GM12878 (cell line): ENCODE results near the gene DDR2. TPM values are rescaled to one million over a fixed set of nuclear protein-coding genes. Genes with fewer than 3 reads are reported as not detected.
A peak's percentile ranks its signal among the peaks of the same experiment; 100 is the strongest.

Experiments
- ATAC-seq: fragments of 200-7000 bp; cut with Tn5 transposase; 3 replicates; pipeline ENCODE4 v1.9.1; 2020; ENCODE audit warnings: mild to moderate bottlenecking, moderate library complexity
- BruUV-seq: library from RNA; stranded (reverse); fragments of 400-500 nt; replicated peaks from 2 replicates; lab custom pipeline; 2021; lab: Mats Ljungman, UMichigan
- CTCF ChIA-PET: fragments of 300-600 bp; sonication (Branson Sonifier 250); formaldehyde crosslinking; extraction: SDS; loops from one replicate; lab custom pipeline; 2021; ENCODE audit warnings: inconsistent platforms; lab: Yijun Ruan, JAX
- POLR2A ChIA-PET: fragments of 350-600 bp; formaldehyde crosslinking; extraction: SDS; loops from one replicate; lab custom pipeline; 2021; ENCODE audit warnings: inconsistent platforms; lab: Charles Lee
- RAD21 ChIA-PET: fragments of 300-600 bp; sonication (Branson Sonifier 250); formaldehyde crosslinking; loops from one replicate; lab custom pipeline; 2023; ENCODE audit warnings: antibody characterized with exemption; ENCODE audit not compliant: unreplicated experiment; lab: Charles Lee
- SMC1A ChIA-PET: fragments of 300-600 bp; sonication (Branson Sonifier 250); formaldehyde crosslinking; loops from one replicate; lab custom pipeline; 2023; ENCODE audit not compliant: unreplicated experiment, uncharacterized antibody; lab: Charles Lee
- DNase-seq: peaks from one replicate; pipeline ENCODE4 v3.0.0-alpha.2; 2011; ENCODE audit warnings: low read depth, low spot score
- FAIRE-seq: peaks from 3 replicates; lab custom pipeline; 2011; peaks lifted over from hg19 to GRCh38; lab: Jason Lieb, UNC
- H2AFZ ChIP-seq: 2 replicates; pipeline ENCODE4 v1.6.0; 2011; ENCODE audit warnings: low read depth, low read length, control low read depth; ENCODE audit not compliant: control insufficient read depth
- H3K27ac ChIP-seq: 2 replicates; pipeline ENCODE4 v1.5.1; 2011; ENCODE audit warnings: control low read depth; ENCODE audit not compliant: control insufficient read depth, insufficient read depth
- H3K27me3 ChIP-seq, 2 experiments: replicated peaks in 1 of 2; 2 replicates each; pipeline versions ENCODE4 v1.6.0 to v1.6.1; 2011; ENCODE audit warnings: low read length in 1 of 2; ENCODE audit not compliant: control insufficient read depth in 2 of 2, insufficient read depth in 2 of 2
- H3K36me3 ChIP-seq, 2 experiments: 2 replicates each; pipeline ENCODE4 v1.5.1; 2011; ENCODE audit warnings: low read length in 1 of 2; ENCODE audit not compliant: control insufficient read depth in 2 of 2, insufficient read depth in 2 of 2
- H3K4me1 ChIP-seq: 2 replicates; pipeline ENCODE4 v1.6.1; 2011; ENCODE audit warnings: mild to moderate bottlenecking, low read length, moderate library complexity, mixed read lengths; ENCODE audit not compliant: control insufficient read depth, insufficient read depth
- H3K4me2 ChIP-seq: 2 replicates; pipeline ENCODE4 v1.6.0; 2011; ENCODE audit warnings: control low read depth; ENCODE audit not compliant: control insufficient read depth, insufficient read depth
- H3K4me3 ChIP-seq: fragments of 200-600 bp; sonication (generic); 2 replicates; pipeline ENCODE4 v1.5.1; 2016
- H3K79me2 ChIP-seq: 2 replicates; pipeline ENCODE4 v1.6.0; 2011; ENCODE audit warnings: low read length; ENCODE audit not compliant: control insufficient read depth, insufficient read depth
- H3K9ac ChIP-seq: 2 replicates; pipeline ENCODE4 v1.8.0; 2011; ENCODE audit warnings: low read length, control low read depth, mixed read lengths; ENCODE audit not compliant: control insufficient read depth, insufficient read depth
- H3K9me3 ChIP-seq: replicated peaks from 3 replicates; pipeline ENCODE4 v1.5.1; 2011; ENCODE audit warnings: mild to moderate bottlenecking, low read length; ENCODE audit not compliant: control insufficient read depth, insufficient read depth
- H4K20me1 ChIP-seq: 2 replicates; pipeline ENCODE4 v1.6.0; 2011; ENCODE audit not compliant: control insufficient read depth, insufficient read depth
- CEBPB ChIP-seq, 2 experiments: fragments of 150-350 bp in 1 of 2; IDR thresholded peaks; 2 replicates each; pipeline ENCODE4 v1.6.1; 2012 to 2014; ENCODE audit warnings: low read depth in 2 of 2, low read length in 2 of 2, borderline replicate concordance in 1 of 2, inconsistent platforms in 1 of 2
- CHD1 ChIP-seq: IDR thresholded peaks from 2 replicates; pipeline ENCODE4 v1.6.1; 2012; ENCODE audit warnings: low read depth, low read length, improper control_type of control experiment
- CHD2 ChIP-seq: IDR thresholded peaks from 2 replicates; pipeline ENCODE4 v1.6.1; 2011; ENCODE audit warnings: low read depth, low read length, improper control_type of control experiment, borderline replicate concordance
- CREM ChIP-seq: IDR thresholded peaks from 2 replicates; pipeline ENCODE4 v1.6.1; 2014; ENCODE audit warnings: antibody characterized with exemption, low read depth
- EGR1 ChIP-seq, 2 experiments: IDR thresholded peaks; 1 replicate in 1 of 2; 2 replicates in 1 of 2; pipeline ENCODE4 v1.6.1; 2011 to 2012; ENCODE audit warnings: low read depth in 2 of 2, low read length in 2 of 2, borderline replicate concordance in 1 of 2, mild to moderate bottlenecking in 1 of 2, moderate library complexity in 1 of 2
- EP300 ChIP-seq, 2 experiments: fragments of 150-350 bp in 1 of 2; IDR thresholded peaks; 2 replicates each; pipeline ENCODE4 v1.6.1; 2011 to 2012; ENCODE audit warnings: low read depth in 2 of 2, low read length in 2 of 2, borderline replicate concordance in 1 of 2, improper control_type of control experiment in 1 of 2, inconsistent platforms in 1 of 2; ENCODE audit not compliant: control insufficient read depth in 1 of 2
- HDAC6 ChIP-seq: fragments of 200-600 bp; sonication (generic); IDR thresholded peaks from one replicate; pipeline ENCODE4 v1.8.0; 2017; ENCODE audit warnings: antibody characterized with exemption; ENCODE audit not compliant: unreplicated experiment
- IKZF1 ChIP-seq: fragments of 450-650 bp; conservative IDR thresholded peaks from 2 replicates; pipeline ENCODE4 v1.6.1; 2017; ENCODE audit warnings: antibody characterized with exemption, mild to moderate bottlenecking
- IRF4 ChIP-seq: IDR thresholded peaks from 2 replicates; pipeline ENCODE4 v1.6.1; 2011; ENCODE audit warnings: low read depth, low read length
- JUNB ChIP-seq: IDR thresholded peaks from 2 replicates; pipeline ENCODE4 v1.6.1; 2016; ENCODE audit warnings: antibody characterized with exemption, mild to moderate bottlenecking
- KLF5 ChIP-seq: fragments of 450-650 bp; IDR thresholded peaks from 2 replicates; pipeline ENCODE4 v1.6.1; 2014; ENCODE audit warnings: mild to moderate bottlenecking; ENCODE audit not compliant: partially characterized antibody
- MTA2 ChIP-seq: fragments of 450-650 bp; IDR thresholded peaks from 2 replicates; pipeline ENCODE4 v1.6.1; 2016; ENCODE audit warnings: low read depth, mild to moderate bottlenecking, moderate library complexity
- NFIC ChIP-seq: IDR thresholded peaks from 2 replicates; pipeline ENCODE4 v1.6.1; 2012; ENCODE audit warnings: low read depth, mild to moderate bottlenecking, inconsistent platforms, low read length, moderate library complexity
- NR2C2 ChIP-seq: IDR thresholded peaks from 2 replicates; pipeline ENCODE4 v1.6.1; 2011; ENCODE audit warnings: borderline replicate concordance, low read depth; ENCODE audit not compliant: control insufficient read depth, insufficient read length
- PAX5 ChIP-seq: IDR thresholded peaks from 2 replicates; pipeline ENCODE4 v1.6.1; 2011; ENCODE audit warnings: low read depth, low read length, borderline replicate concordance
- RUNX3 ChIP-seq: IDR thresholded peaks from 2 replicates; pipeline ENCODE4 v1.6.1; 2012; ENCODE audit warnings: low read length, inconsistent platforms
- SRF ChIP-seq, 2 experiments: IDR thresholded peaks; 2 replicates each; pipeline ENCODE4 v1.6.1; 2011; ENCODE audit warnings: low read depth in 2 of 2, low read length in 2 of 2, mild to moderate bottlenecking in 1 of 2, moderate library complexity in 1 of 2
- ZBED1 ChIP-seq: IDR thresholded peaks from 2 replicates; pipeline ENCODE4 v1.6.1; 2016; ENCODE audit warnings: borderline replicate concordance
- WGBS: methylation state at CpG from one replicate; pipeline ENCODE4 v1.1.6; 2016; ENCODE audit warnings: low lambda C conversion rate; ENCODE audit not compliant: insufficient replicate concordance, insufficient coverage; ENCODE audit errors: missing lambda C conversion rate; 5-methylcytosine and 5-hydroxymethylcytosine counted together
- in situ Hi-C: fragments of 300-500 bp; cut with MboI; formaldehyde crosslinking; loops from 9 replicates; pipeline ENCODE4 v1.14.3; 2018; ENCODE audit warnings: mixed read lengths
- intact Hi-C: fragments of 100-400 bp; cut with micrococcal nuclease; formaldehyde crosslinking; loops from one replicate; pipeline ENCODE4 v1.14.2; 2022; ENCODE audit not compliant: unreplicated experiment
- polyA plus RNA-seq, 11 experiments: library from polyadenylated mRNA; depleted of rRNA in 4 of 11; unstranded in 6 of 11; stranded (reverse) in 5 of 11; fragments of >200 nt; fragmentation: Nextera tagmentation in 4 of 11; fragmentation: Illumina TruSeq in 1 of 11; extraction: Ambion mirVana in 4 of 11; extraction: Trizol in 1 of 11; gene quantifications; 1 replicate in 1 of 11; 2 replicates in 10 of 11; pipeline versions ENCODE4 v1.2.1 to v1.2.3, GENCODE V29; 2011 to 2016; ENCODE audit warnings: inconsistent platforms in 2 of 11, missing spikeins in 2 of 11, low read depth in 1 of 11
- total RNA-seq, 4 experiments: library from RNA; depleted of rRNA in 3 of 4; stranded (reverse); fragments of >200 nt in 3 of 4; fragmentation: Illumina TruSeq in 1 of 4; extraction: Trizol in 1 of 4; gene quantifications; 2 replicates each; pipeline versions ENCODE4 v1.2.1 to v1.2.3, GENCODE V29; 2013 to 2021
- TF ChIP-seq, protein P1 (sequence below): fragments of 150-350 bp; IDR thresholded peaks from 2 replicates; pipeline ENCODE4 v1.6.1; 2014; ENCODE audit warnings: mild to moderate bottlenecking, low read depth, low read length
- TF ChIP-seq, protein P2 (sequence below): fragments of 150-350 bp; IDR thresholded peaks from 2 replicates; pipeline ENCODE4 v1.6.1; 2016; ENCODE audit warnings: low read depth, low read length

The DDR2 gene
- total and polyA plus RNA-seq, 10 of the 15 experiments (the other 5 are each of a cell fraction or from before 2014, with no cell fraction given), result 1.9 to 8.8 (median 5.5) TPM

DNA sequence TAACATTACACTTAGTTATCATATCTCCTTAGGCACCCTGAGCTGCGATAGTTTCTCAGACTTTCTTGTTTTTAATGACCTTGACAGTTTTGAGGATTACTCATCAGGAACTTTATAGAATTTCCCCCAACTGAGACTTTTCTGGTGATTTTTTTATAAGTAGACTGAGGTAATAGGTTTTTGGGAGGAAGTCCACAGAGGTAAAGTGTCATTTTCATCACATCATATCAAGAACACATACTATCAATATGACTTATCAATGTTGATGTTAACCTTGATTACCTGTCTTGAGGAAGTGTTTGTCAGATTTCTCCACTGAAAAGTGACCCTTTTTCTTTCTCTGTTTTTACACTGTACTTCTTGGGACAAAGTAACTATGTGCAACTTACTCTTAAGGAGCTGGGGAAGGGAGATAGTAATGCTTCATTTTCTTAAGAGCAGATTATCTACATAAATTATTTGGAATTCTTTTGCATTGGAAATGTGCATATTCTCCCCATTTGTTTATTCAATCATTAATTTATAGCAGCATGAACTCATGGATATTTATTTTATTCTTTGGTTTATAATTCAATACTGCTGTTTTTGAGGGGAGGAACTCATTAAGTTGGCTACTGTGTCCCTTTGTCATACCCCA, 85.4 kb downstream of the DDR2 start:
- Histone ChIP-seq H3K27me3 (no peaks in the 10 kb centered on the region), H3K9ac (no peak overlapping the region), H3K4me2 (no peak overlapping the region), H3K27ac (no peak overlapping the region), H3K36me3 (no peaks in the 10 kb centered on the region), H3K4me1 (no peaks in the 10 kb centered on the region), H4K20me1 (no peaks in the 10 kb centered on the region), H3K9me3 (no peaks in the 10 kb centered on the region), H2AFZ (no peak overlapping the region), H3K79me2 (no peaks in the 10 kb centered on the region), H3K4me3 (no peak overlapping the region)
- POLR2A ChIA-PET, result no interaction called here
- 5% methylated on average over 1 of the region's 1 CpG for WGBS
- intact Hi-C loops (no loop called here), in situ Hi-C loops (no loop called here)
- DNase-seq (no peak), FAIRE-seq (no peak), ATAC-seq (peak; percentile 54)
- BruUV-seq, result no TSS peak
- RAD21 ChIA-PET, result interaction anchor here (2.0 kb wide), 1 partner anchor 85 kb away, joined by 6 read pairs; the partner anchor contains the start of gene DDR2
- CTCF ChIA-PET, result interaction anchor here (1.3 kb wide), 1 partner anchor 42 kb away, joined by 4 read pairs; no protein-coding TSS in a partner anchor
- SMC1A ChIA-PET, result interaction anchor here (0.7 to 1.2 kb wide), 4 partner anchors 13 to 86 kb away, joined by 3 to 6 read pairs (median 4); no protein-coding TSS in a partner anchor
- no peak for TF ChIP-seq KLF5
- TF ChIP-seq ZBED1, result no peak
- no peak for TF ChIP-seq CHD2
- TF ChIP-seq CHD1, result no peak
- TF ChIP-seq NR2C2, result no peak
- no peak for TF ChIP-seq PAX5
- TF ChIP-seq, protein P1, sequence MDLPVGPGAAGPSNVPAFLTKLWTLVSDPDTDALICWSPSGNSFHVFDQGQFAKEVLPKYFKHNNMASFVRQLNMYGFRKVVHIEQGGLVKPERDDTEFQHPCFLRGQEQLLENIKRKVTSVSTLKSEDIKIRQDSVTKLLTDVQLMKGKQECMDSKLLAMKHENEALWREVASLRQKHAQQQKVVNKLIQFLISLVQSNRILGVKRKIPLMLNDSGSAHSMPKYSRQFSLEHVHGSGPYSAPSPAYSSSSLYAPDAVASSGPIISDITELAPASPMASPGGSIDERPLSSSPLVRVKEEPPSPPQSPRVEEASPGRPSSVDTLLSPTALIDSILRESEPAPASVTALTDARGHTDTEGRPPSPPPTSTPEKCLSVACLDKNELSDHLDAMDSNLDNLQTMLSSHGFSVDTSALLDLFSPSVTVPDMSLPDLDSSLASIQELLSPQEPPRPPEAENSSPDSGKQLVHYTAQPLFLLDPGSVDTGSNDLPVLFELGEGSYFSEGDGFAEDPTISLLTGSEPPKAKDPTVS, result no peak
- no peak for TF ChIP-seq CEBPB (IDR thresholded peaks at IDR 0.05; ENCODE audit: borderline replicate concordance in 1 of 2, low read depth in 2 of 2, low read length in 2 of 2)
- no peak for TF ChIP-seq IRF4
- 0 out of 2 replicates have a peak, but pooled peaks have one; percentile 16 for TF ChIP-seq MTA2
- no peak for TF ChIP-seq IKZF1
- TF ChIP-seq CREM, result peak; percentile 33; the same call in 1 of the 2 replicates
- peak; percentile 29; the same call in 1 of the 2 replicates for TF ChIP-seq RUNX3
- 0 out of 4 replicates have a peak, but pooled peaks of 1 of the 2 experiments have one; percentile 33 for TF ChIP-seq EP300 (IDR thresholded peaks at IDR 0.05; ENCODE audit: borderline replicate concordance in 1 of 2, control insufficient read depth in 1 of 2, low read depth in 2 of 2, low read length in 2 of 2)
- TF ChIP-seq NFIC, result peak; percentile 62; the same call in 1 of the 2 replicates
- TF ChIP-seq SRF (IDR thresholded peaks at IDR 0.05; ENCODE audit: low read depth in 2 of 2, low read length in 2 of 2), result no peak
- TF ChIP-seq HDAC6, result no peak
- TF ChIP-seq, protein P2, sequence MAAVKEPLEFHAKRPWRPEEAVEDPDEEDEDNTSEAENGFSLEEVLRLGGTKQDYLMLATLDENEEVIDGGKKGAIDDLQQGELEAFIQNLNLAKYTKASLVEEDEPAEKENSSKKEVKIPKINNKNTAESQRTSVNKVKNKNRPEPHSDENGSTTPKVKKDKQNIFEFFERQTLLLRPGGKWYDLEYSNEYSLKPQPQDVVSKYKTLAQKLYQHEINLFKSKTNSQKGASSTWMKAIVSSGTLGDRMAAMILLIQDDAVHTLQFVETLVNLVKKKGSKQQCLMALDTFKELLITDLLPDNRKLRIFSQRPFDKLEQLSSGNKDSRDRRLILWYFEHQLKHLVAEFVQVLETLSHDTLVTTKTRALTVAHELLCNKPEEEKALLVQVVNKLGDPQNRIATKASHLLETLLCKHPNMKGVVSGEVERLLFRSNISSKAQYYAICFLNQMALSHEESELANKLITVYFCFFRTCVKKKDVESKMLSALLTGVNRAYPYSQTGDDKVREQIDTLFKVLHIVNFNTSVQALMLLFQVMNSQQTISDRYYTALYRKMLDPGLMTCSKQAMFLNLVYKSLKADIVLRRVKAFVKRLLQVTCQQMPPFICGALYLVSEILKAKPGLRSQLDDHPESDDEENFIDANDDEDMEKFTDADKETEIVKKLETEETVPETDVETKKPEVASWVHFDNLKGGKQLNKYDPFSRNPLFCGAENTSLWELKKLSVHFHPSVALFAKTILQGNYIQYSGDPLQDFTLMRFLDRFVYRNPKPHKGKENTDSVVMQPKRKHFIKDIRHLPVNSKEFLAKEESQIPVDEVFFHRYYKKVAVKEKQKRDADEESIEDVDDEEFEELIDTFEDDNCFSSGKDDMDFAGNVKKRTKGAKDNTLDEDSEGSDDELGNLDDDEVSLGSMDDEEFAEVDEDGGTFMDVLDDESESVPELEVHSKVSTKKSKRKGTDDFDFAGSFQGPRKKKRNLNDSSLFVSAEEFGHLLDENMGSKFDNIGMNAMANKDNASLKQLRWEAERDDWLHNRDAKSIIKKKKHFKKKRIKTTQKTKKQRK, result no peak
- peak; percentile 88 for TF ChIP-seq JUNB
- TF ChIP-seq EGR1 (IDR thresholded peaks at IDR 0.05; ENCODE audit: borderline replicate concordance in 1 of 2, low read depth in 2 of 2, low read length in 2 of 2), result no peak
